PC-3 (cell line): ENCODE data around the gene TXNRD1. TPM values are rescaled to one million over a fixed set of nuclear protein-coding genes. Genes with fewer than 3 reads are reported as not detected.

ENCODE experiments used
- ATAC-seq: fragments of 200-7000 bp; cut with Tn5 transposase; 2 replicates; pipeline ENCODE4 v1.9.1; 2020; ENCODE audit warnings: mild to moderate bottlenecking, moderate library complexity
- BruUV-seq: library from RNA; stranded (reverse); fragments of 400-500 nt; replicated peaks from 2 replicates; lab custom pipeline; 2021; lab: Mats Ljungman, UMichigan
- CTCF ChIA-PET: fragments of 300-600 bp; sonication (Branson Sonifier 250); formaldehyde crosslinking; loops from one replicate; lab custom pipeline; 2022; ENCODE audit warnings: antibody characterized with exemption; lab: Charles Lee
- POLR2A ChIA-PET: fragments of 300-600 bp; sonication (Branson Sonifier 250); formaldehyde crosslinking; loops from one replicate; lab custom pipeline; 2022; ENCODE audit warnings: antibody characterized with exemption; ENCODE audit not compliant: unreplicated experiment; lab: Charles Lee
- DNase-seq: peaks from one replicate; pipeline ENCODE4 v3.0.0-alpha.2; 2015
- H2AFZ ChIP-seq: fragments of 300-600 bp; sonication (generic); 2 replicates; pipeline ENCODE4 v1.6.0; 2016; ENCODE audit warnings: antibody characterized with exemption, low read length
- H3F3A ChIP-seq: fragments of 300-600 bp; sonication (generic); one replicate; pipeline ENCODE4 v1.6.0; 2017; ENCODE audit warnings: antibody characterized with exemption, low read length, control low read depth, mild to moderate bottlenecking; ENCODE audit not compliant: unreplicated experiment
- H3K27ac ChIP-seq: fragments of 300-600 bp; sonication (generic); 2 replicates; pipeline ENCODE4 v1.5.1; 2016; ENCODE audit warnings: mild to moderate bottlenecking, low read length
- H3K27me3 ChIP-seq: fragments of 300-600 bp; sonication (generic); 2 replicates; pipeline ENCODE4 v1.6.1; 2016; ENCODE audit warnings: low read length, mixed read lengths
- H3K36me3 ChIP-seq: fragments of 300-600 bp; sonication (generic); 2 replicates; pipeline ENCODE4 v1.6.1; 2016; ENCODE audit warnings: low read depth, mixed run types, low read length, mixed read lengths
- H3K4me1 ChIP-seq: fragments of 300-600 bp; sonication (generic); 2 replicates; pipeline ENCODE4 v1.5.1; 2016; ENCODE audit warnings: low read length; ENCODE audit not compliant: insufficient read depth
- H3K4me2 ChIP-seq: fragments of 300-600 bp; sonication (generic); 2 replicates; pipeline ENCODE4 v1.6.0; 2016; ENCODE audit warnings: low read length
- H3K4me3 ChIP-seq: fragments of 300-600 bp; sonication (generic); 2 replicates; pipeline ENCODE4 v1.5.1; 2016; ENCODE audit warnings: mild to moderate bottlenecking, low read length, mixed read lengths
- H3K79me2 ChIP-seq: fragments of 300-600 bp; sonication (generic); 2 replicates; pipeline ENCODE4 v1.6.1; 2017; ENCODE audit warnings: low read length, mixed read lengths
- H3K9ac ChIP-seq: fragments of 300-600 bp; sonication (generic); 2 replicates; pipeline ENCODE4 v1.6.0; 2016; ENCODE audit warnings: mild to moderate bottlenecking, low read length
- H3K9me2 ChIP-seq: fragments of 300-600 bp; sonication (generic); replicated peaks from 2 replicates; pipeline ENCODE4 v1.6.1; 2016; ENCODE audit warnings: mixed run types, low read length, mixed read lengths
- H3K9me3 ChIP-seq: fragments of 300-600 bp; sonication (generic); 2 replicates; pipeline ENCODE4 v1.6.1; 2016; ENCODE audit warnings: low read length, mixed read lengths
- H4K20me1 ChIP-seq: fragments of 300-600 bp; sonication (generic); 2 replicates; pipeline ENCODE4 v1.6.1; 2016; ENCODE audit warnings: low read length, mixed read lengths
- CTCF ChIP-seq: fragments of 300-600 bp; sonication (generic); conservative IDR thresholded peaks from 2 replicates; pipeline ENCODE4 v1.5.1; 2017; ENCODE audit warnings: antibody characterized with exemption, low read depth, mild to moderate bottlenecking, low read length
- EZH2 ChIP-seq: fragments of 300-600 bp; sonication (generic); IDR thresholded peaks from one replicate; pipeline ENCODE4 v1.6.1; 2017; ENCODE audit warnings: antibody characterized with exemption, mild to moderate bottlenecking, low read length; ENCODE audit not compliant: unreplicated experiment
- EZH2phosphoT487 ChIP-seq: fragments of 300-600 bp; sonication (generic); IDR thresholded peaks from 2 replicates; pipeline ENCODE4 v1.6.1; 2018; ENCODE audit warnings: mild to moderate bottlenecking, antibody characterized with exemption, low read length, borderline replicate concordance
- intact Hi-C: fragments of 100-400 bp; cut with micrococcal nuclease; formaldehyde crosslinking; loops from 2 replicates; pipeline ENCODE4 v1.9.0; 2023
- total RNA-seq: library from RNA; depleted of rRNA; stranded (reverse); fragments of >200 nt; gene quantifications from 2 replicates; pipeline ENCODE4 v1.2.3, GENCODE V29; 2014

Gene TXNRD1
- total RNA-seq, 1 experiment from 2014 or later = 419 TPM

DNA sequence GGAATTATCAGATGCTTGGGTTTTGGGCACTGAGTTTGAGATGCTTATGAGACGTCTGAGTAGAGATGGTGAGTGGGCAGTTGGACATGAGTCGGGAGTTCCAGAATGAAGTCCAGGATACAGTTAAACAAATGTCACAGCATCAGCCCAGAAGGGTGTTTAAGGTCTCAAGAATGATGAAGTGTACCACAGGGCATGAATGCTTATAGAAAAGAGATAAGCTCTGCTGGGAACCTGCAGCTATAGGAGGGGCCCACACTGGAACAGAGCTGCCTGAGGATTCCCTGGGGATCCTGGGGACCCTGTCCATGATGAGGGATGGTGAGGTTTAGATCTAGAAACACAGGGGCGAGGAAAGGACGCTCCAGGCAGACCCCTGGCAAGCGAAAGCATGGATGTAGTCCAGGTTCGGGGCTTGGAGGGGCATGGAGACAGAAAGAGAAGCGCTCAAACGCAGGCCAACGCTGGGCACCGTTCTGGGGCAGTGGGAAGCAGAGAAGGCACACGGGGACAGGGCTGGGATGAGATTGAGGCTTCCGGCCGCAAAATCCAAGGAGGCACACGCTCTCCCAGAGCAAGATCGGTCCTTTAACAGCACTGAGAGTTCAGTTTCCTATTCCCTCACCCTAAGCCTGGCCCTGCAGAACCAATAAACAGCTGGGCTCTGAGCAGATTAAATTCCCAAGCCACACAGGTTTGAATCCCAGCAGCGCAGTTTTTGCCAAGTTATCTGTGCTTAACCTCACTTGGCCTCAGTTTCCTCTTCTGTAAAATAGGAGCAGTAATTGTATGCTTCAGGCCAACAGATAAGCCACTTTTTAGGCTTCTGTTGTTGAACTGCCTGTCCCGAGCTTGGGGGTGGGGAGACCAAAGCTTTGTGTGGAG lies 140.9 kb downstream of the TXNRD1 start:
- Histone ChIP-seq H3K27ac (no peak overlapping the region), H3K9ac (no peak overlapping the region), H3K79me2 (no peaks in the 10 kb centered on the region), H3K9me2 (no peaks in the 10 kb centered on the region), H4K20me1 (no peaks in the 10 kb centered on the region), H3K4me1 (peaks cover 10% of the 10 kb centered on the region), H3K9me3 (no peaks in the 10 kb centered on the region), H3K27me3 (no peaks in the 10 kb centered on the region), H2AFZ (no peak overlapping the region), H3K4me2 (no peak overlapping the region), H3F3A (peaks cover 22% of the 10 kb centered on the region), H3K36me3 (peaks cover 17% of the 10 kb centered on the region), H3K4me3 (no peak overlapping the region)
- ATAC-seq = peak; percentile 8; the same call in 1 of the 2 replicates
- no TSS peak for BruUV-seq
- CTCF ChIA-PET = no interaction called here
- TF ChIP-seq CTCF (no peak), EZH2phosphoT487 (no peak), EZH2 (no peak)
- no peak for DNase-seq
- intact Hi-C loops = no loop called here
- POLR2A ChIA-PET = no interaction called here

- CTCF ChIA-PET = no interaction called here
- intact Hi-C loops = no loop called here
These were observed 141.9 kb downstream of the TXNRD1 start for GRCh38 chr12:104357421-104357952.

More at GRCh38 chr12:104357421-104357952, 141.9 kb downstream of the TXNRD1 start:
- ATAC-seq = peak; percentile 17
- no peaks in the 10 kb centered on the region for H3K79me2 ChIP-seq
- no peaks in the 10 kb centered on the region for H3K9me2 ChIP-seq
- no peaks in the 10 kb centered on the region for H3K27me3 ChIP-seq
- no peaks in the 10 kb centered on the region for H4K20me1 ChIP-seq
- TF ChIP-seq CTCF = no peak
- no peak for TF ChIP-seq EZH2
- TF ChIP-seq EZH2phosphoT487 = no peak
- no peaks in the 10 kb centered on the region for H3K9me3 ChIP-seq
- H3K4me2 ChIP-seq = no peak overlapping the region
- no peak overlapping the region for H2AFZ ChIP-seq
- BruUV-seq = no TSS peak
- H3F3A ChIP-seq = peaks cover 20% of the 10 kb centered on the region
- peak; percentile 48 for DNase-seq
- H3K9ac ChIP-seq = no peak overlapping the region
- POLR2A ChIA-PET = no interaction called here
- H3K27ac ChIP-seq = no peak overlapping the region
- peaks cover 10% of the 10 kb centered on the region for H3K4me1 ChIP-seq
- H3K4me3 ChIP-seq = no peak overlapping the region
- H3K36me3 ChIP-seq = peaks cover 9% of the 10 kb centered on the region
